Occipital lobe (tissue), 2 donors: Measurements from ENCODE around the gene RBMS1. TPM values are rescaled to one million over a fixed set of nuclear protein-coding genes. Genes with fewer than 3 reads are reported as not detected.
"Not testable (repeated sequence)": the region's sequence is repeated elsewhere in the genome, so short reads cannot be mapped to it uniquely, and the experiment has no call there.

Experiments used
- DNase-seq: peaks from one replicate; lab custom pipeline; 2025; lab: John Stamatoyannopoulos, UW
- total RNA-seq: library from RNA; depleted of rRNA; stranded (reverse); fragments of >200 nt; gene quantifications from one replicate; pipeline ENCODE4 v1.2.3, GENCODE V29; 2014

Gene RBMS1
- total RNA-seq, 1 donor from 2014 or later: 7.8 TPM

DNA sequence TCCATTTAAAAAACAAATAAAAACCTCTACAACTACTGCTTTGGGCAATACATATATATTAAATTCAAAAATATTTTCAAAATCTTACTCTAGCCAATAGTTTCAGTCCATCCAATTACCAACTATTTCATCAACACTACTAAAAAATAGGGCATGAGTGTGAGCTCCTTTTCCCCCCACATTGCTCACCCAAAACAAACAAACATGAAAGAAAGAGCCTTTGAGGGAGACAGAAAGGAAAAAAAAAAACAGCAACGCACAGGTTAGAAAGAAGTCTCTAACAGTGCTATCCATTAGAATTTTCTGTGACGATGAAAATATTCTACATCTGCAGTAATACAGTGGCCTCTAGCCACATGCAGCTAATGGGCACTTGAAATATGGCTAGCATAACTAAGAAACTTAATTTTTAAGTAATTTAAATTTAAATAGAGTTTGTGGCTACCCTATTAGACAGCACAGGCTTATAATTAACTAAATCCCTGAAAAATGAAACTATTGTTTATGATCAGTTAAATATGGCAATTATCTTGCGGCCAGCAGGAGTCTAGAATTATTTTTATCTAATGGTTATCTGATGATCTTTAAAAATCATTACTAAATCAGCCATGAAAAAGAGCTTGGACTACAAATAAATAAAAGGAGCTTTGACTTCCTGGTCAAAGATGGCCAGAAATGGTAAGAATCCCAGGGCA is 59.2 kb downstream of the RBMS1 start:
- no peak for DNase-seq

- no peak for DNase-seq
Measured at GRCh38 chr2:160433466-160434140, 60.0 kb downstream of the RBMS1 start.

DNA sequence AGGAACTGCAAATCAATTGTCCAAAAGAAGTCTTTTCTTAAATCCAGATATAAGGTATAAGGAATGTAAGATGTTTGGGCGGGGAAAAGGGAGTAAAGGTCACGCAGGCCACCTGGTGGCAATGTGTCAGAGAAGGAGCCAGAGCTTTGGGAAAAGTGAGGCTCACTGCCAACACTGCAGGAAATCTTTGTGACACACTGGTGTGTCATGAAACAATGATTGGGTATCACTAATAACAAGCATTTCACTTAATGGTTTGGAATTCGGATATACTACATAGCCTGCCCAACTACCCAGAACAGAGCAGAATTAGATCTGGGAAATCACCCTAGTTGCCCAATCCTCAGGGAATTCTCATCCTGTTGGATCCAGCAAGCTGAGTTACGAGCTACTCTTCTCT is 61.0 kb downstream of the RBMS1 start:
- DNase-seq: no peak

GRCh38 chr2:160431441-160431840 is 62.2 kb downstream of the RBMS1 start:
- no peak for DNase-seq

DNA sequence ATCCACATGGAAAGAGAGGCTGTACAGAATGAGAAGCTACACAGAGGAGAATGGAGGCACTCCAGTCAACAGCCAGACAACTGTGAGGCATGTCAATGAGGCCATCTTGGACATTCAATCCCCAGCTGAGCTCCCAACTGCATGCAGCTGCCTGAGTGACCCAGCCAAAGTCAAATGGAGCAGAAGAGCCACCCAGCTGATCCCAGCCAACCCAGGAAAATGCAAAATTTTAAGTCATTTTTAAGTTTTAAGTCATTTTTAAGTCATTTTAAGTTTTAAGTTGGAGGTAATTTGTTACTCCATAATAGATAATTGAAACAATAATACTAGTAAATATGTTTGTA is 63.6 kb downstream of the RBMS1 start:
- no peak for DNase-seq

GRCh38 chr2:160429248-160430000 is 64.2 kb downstream of the RBMS1 start:
- DNase-seq: no peak

GRCh38 chr2:160428405-160428763 is 65.2 kb downstream of the RBMS1 start:
- DNase-seq: no peak

GRCh38 chr2:160427629-160428404 is 65.8 kb downstream of the RBMS1 start:
- DNase-seq: no peak

GRCh38 chr2:160426604-160427003 is 67.0 kb downstream of the RBMS1 start:
- DNase-seq: no peak

DNA sequence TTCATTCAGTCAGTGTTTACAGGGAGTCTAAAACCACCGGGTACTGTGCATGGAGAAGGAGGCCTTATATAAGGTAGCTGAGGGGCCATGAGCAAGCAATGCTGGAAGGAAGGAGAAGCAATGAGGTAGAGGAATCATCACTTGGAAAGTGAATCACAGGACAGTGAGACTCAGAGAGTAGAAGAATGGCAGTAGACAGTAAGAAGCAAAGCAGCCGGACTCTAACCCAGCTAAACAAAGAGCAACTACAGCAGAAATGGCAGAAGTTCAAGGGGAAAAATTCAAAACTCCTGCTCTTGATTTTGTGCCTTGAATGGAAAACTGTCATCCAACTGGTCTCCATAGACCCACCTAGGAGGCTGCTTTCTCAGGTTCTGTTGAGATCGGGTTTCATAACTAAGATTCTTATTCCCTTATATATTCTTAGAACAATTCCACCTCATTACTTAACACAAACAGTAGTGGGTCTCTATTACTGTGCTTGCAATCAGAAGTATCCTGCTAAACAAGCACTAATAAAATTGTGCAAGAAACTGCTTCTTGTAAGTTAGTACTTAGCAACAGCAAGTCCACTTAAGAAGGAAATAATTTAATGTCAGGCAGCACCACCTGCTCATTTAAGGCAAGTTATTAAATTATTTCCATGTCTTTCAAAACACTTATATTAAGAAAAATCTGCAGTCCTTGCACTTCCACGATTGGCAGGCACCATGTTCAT is 68.0 kb downstream of the RBMS1 start:
- DNase-seq: no peak

GRCh38 chr2:160423126-160423525 is 70.5 kb downstream of the RBMS1 start:
- DNase-seq: no peak

GRCh38 chr2:160421646-160422501 is 71.7 kb downstream of the RBMS1 start:
- not testable (repeated sequence) for DNase-seq

DNA sequence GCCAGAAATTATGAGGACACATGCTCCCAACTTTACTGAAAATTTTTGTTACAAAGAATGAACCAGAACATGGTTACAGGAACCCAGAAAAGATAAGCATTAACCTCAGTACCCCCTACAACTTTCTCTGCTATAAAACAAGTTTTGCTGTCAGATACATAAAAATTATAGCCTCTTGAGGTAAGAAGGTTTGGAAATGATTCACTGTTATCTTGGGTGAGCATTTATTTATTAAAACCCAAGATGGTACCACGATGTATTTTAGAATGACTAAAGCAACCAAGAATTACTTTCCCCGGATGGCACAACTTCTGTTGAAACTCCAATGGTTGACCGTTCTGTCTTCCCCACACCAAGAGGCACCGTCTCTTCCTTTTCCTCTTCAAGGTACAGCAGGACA is 72.9 kb downstream of the RBMS1 start:
- DNase-seq: no peak

DNA sequence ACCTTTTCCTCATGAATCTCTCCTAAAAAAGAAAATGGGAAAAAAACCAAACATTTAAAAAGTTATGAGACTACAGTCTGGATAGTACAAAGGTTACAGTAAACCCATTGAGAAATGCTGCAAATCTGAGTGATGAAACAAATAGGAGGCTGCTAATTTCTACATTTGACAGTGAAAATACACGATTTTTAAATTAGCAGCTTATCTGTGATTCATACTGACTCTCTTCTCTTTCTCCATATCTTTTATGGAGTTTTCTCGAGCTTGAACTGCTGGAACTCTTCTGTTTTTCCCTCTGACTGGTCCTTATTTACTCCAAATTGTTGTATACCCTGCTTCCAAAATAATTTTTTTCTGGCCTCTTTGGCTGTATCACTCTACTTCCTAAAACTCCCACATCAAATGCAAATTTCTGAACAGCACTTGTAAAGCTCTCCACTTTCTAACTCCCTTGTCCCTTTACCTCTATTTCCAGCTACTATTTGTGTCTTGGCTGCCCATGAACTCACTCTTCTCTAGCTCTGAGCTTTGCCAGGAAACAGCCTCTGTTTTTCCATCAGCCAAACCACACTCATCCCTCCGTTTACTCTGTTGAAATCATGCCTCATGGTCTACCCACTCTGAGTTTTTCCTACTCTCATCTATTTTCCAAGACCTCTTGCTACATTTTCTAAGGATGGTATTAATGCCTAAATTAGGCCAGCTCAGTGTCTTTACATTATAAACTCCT is 73.7 kb downstream of the RBMS1 start:
- DNase-seq: no peak

- no peak for DNase-seq
Measured at GRCh38 chr2:160418853-160419252, 74.8 kb downstream of the RBMS1 start.

DNA sequence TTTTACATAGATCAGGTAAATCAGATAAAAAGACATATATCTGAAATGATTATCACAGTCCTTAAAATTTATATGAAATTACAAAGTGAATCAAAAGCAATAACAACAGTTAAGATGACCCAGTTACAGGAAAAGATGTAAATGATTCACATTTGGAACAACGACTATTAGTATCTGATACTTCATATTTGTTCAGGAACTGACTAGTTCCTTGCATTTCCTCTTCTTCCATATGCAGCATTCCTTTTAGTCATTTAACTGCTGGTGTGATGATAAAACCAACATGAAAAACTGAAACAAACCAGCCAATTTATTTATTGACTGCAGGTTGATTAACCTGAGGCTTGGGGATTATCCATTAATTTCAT is 75.2 kb downstream of the RBMS1 start:
- DNase-seq: no peak

DNA sequence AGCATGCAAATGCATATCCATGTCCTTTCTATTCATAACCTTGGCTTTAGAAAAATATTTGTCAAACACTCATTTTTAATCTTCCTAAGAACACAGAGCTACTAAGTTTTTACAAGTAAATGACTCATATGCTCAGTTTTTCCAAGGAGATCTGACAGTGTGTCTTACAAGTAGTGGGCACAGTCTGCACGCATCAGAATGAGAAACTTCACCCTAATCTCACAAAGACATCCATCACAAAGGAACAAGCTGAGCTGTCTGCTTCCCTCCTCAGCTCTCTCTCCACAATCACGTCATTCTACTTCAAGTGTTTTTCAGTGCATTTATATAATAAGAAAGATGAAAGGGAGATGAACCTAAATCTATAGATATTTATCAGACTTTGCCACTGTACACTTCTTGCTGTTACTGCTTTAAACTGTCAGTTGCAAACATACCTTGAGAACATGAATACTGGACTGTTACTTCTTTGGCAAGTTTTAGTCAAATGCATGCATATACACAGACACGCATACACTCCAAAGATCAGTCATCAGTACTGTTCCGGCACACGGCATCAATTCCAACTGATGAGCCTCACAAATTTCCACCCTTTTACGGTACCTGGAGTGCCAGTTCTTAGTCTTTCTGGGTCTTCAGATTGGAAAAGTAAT is 75.7 kb downstream of the RBMS1 start:
- DNase-seq: no peak

GRCh38 chr2:160415991-160416390 is 77.6 kb downstream of the RBMS1 start:
- DNase-seq: no peak

- DNase-seq: no peak
Measured at GRCh38 chr2:160411955-160412354, 81.7 kb downstream of the RBMS1 start.
